Germinal center (tissue), 1 donor: ENCODE data around the gene MAD1L1.
"Not testable (repeated sequence)": the region's sequence is repeated elsewhere in the genome, so short reads cannot be mapped to it uniquely, and the experiment has no call there.

Experiments used
- DNase-seq: peaks from one replicate; pipeline ENCODE4 v3.0.0; 2012; ENCODE audit warnings: mixed read lengths, low spot score

The MAD1L1 gene

GRCh38 chr7:1838911-1839531 lies 393.7 kb downstream of the MAD1L1 start:
- not testable (repeated sequence) for DNase-seq

DNA sequence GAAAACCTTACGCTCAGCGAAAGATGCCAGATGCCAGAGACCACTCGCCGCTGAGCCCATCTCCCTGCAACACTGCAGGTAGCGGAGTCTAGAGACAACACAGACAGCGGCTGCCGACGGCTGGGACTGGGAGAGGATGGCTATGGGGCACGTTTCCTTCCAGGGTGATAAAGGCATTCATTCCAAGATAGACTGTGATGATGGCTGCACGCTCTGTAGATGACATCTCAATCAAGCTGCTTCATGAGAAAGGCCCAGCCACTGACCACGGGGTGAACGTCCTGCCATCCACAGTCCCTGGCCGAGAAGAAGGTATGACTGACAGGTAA lies 394.2 kb downstream of the MAD1L1 start:
- DNase-seq: not testable (repeated sequence)

DNA sequence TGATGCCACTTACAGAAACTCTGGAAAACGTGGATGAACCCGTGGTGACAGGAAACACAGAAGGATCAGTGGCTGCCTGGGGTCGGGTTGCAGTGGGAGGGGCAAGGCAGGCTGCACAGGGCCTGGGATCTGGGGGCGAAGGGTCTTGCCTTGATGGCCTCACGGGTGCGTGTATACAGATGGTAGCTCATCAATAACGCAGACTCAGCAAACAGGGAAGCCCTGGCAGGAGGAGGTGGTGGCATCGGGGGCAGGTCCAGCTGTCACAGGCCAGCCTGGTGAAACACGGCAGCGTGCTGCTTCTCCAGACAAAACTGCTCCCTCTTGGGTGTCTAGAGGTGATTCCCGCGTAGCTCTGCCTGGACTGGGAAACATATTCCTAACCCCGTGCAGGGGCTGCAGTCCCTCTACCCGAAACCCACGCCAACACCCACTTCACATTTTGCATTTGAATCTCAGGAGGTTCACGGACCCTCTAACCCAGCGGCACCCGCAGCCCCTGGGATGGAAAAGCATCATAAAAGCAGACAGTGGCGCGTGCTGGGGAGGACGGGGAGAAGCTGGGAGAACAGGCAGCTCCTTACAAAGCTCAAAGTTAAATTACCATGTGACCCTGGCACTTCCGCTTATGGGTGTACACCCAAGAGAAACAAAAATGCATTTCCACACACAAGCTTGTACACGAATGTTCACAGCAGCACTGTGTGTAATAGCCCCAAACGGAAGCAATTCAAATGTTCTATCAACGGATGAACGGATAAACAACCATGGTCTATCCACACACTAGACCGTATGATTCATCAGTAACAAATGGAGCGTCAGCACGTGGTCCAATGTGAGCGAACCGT lies 394.8 kb downstream of the MAD1L1 start:
- DNase-seq: not testable (repeated sequence)

DNA sequence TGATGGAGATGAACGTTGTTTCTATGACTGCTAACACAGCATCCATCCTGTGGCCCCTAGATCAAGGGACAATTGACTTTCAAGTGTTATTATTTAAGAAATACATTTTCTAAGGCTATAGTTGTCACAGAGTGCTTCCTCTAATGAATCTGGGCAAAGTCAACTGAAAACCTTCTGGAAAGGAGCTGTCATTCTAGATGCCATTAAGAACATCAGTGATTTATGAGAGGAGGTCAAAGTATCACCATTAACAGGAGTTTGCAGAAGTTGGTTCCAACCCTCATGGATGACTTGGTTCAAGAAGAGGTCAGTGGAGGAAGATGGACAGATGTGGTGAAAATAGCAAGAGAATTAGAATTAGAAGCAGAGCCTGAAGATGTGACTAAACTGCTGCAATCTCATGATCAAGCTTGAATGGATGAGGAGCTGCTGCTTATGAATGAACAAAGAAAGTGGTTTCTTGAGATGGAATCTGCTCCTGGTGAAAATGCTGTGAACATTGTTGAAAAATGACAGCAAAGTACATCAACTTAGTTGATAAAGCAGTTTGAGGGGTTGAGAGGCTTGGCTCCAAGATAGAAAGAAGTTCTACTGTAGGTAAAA lies 400.7 kb downstream of the MAD1L1 start:
- DNase-seq: not testable (repeated sequence)

DNA sequence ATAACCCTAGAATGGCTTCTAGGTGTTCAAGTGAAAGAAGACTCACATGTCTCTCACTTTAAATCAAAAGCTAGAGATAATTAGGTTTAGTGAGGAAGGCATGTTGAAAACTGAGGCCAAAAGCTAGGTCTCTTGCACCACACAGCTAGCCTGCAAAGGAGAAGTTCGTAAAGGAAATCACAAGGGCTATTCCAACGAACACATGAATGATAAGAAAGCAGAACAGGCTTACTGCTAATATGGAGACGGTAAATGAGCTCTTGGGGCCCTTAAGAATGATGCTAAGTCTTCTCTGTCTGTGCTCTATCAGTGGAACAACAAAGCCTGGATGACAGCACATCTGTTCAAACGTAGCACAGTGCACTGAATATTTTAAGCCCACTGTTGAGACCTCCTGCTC lies 401.3 kb downstream of the MAD1L1 start:
- not testable (repeated sequence) for DNase-seq

- not testable (repeated sequence) for DNase-seq
Measured at GRCh38 chr7:1829668-1830067, 403.1 kb downstream of the MAD1L1 start.

GRCh38 chr7:1829111-1829510 lies 403.6 kb downstream of the MAD1L1 start:
- DNase-seq: no peak

- not testable (repeated sequence) for DNase-seq
Measured at GRCh38 chr7:1828170-1828569, 404.6 kb downstream of the MAD1L1 start.

- DNase-seq: not testable (repeated sequence)
Measured at GRCh38 chr7:1827521-1827981, 405.2 kb downstream of the MAD1L1 start.

GRCh38 chr7:1826931-1827330 lies 405.8 kb downstream of the MAD1L1 start:
- not testable (repeated sequence) for DNase-seq

GRCh38 chr7:1825897-1826741 lies 406.6 kb downstream of the MAD1L1 start:
- no peak for DNase-seq

GRCh38 chr7:1825647-1825896 lies 407.2 kb downstream of the MAD1L1 start:
- not testable (repeated sequence) for DNase-seq

- DNase-seq: not testable (repeated sequence)
Measured at GRCh38 chr7:1824882-1825646, 407.7 kb downstream of the MAD1L1 start.

DNA sequence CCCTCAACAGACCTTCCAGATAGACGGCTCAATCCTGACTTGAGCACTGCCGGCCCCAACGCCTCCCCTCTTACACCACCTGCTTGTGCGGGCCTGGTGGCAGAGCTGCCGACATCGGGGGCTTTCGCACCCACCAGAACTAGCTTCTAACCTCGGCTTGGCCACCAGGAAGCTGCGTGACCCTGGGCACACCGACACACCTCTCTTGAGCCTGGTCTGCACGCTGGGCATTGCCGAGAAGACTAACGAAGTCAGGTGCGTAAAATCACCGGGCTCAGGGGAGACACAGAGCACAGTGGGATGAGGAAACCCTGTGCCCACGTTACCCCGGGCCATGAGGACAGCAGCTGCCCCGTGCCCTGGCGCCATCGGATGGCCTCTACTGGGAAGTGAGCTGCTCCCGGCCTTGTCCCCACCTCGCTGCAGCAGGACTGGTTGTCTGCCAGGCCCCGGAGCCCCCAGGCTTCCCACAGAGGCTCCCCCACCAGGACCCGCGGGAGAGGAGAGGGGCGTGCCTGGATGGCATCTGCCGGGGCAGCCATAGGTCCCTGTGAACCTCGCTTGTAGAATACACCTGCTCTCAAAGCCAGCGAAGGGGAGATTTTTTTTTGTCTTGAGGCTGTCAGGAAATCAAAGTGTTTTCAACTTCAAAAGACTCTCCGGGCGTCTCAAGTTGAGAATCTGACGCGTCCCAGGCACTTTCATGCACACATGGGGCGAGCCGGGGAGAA lies 408.4 kb downstream of the MAD1L1 start:
- not testable (repeated sequence) for DNase-seq

GRCh38 chr7:1823376-1824150 lies 409.2 kb downstream of the MAD1L1 start:
- DNase-seq: no peak

- DNase-seq: no peak
Measured at GRCh38 chr7:1819259-1819841, 413.4 kb downstream of the MAD1L1 start.

DNA sequence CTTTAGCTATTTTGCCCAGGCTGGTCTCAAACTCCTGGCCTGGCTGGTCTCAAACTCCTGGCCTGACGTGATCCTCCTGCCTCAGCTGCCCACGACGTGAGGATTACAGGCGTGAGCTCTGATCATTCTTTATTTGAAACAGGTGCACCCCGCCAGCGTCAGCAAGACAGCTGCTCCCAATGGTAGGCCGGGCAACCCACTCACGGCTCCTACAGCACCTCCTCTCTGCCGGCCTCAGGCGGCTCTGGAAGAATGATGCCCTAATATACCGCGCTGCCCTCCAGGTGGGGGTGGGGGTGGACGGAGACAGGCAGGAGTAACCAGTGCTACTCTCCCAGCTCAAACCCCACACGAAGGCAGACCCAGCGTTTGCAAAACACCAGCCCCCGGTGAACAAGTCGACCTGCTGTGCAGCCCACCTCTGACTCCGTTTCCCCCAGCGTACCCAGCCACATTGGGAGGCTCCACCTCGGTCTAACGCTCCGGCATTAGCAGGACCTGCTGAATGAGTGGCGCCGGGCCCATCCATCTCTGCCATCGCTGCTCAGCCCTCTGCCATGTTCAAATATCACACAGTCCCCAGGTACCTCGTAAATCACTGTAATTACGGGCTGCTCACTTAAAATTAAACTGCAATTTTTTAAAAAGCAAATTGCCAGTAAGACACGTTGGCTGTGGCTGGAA lies 414.0 kb downstream of the MAD1L1 start:
- DNase-seq: no peak

GRCh38 chr7:1817061-1817712 lies 415.6 kb downstream of the MAD1L1 start:
- DNase-seq: no peak

DNA sequence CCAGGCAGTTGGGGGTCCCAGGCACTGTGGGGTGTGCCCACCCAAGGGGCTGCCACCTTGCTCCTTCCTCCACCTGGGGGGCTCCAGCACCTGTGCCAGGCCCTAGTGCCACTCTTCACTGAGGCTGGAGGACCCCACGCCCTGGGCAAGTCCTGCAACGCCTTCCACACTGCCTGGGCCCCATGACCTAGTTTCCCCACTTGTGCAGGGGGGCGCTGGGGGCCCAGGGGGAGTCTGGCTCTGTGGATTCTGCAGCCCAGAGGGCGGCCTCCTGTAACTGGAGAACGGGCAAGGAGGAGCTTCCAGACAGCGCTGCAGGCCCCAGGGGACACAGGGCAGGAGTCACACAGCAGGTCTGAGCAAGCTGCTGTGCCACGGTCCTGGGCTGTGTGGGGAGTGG lies 416.3 kb downstream of the MAD1L1 start:
- not testable (repeated sequence) for DNase-seq
